Calu3 (cell line): ENCODE measurements around the gene CLRN2. TPM values are rescaled to one million over a fixed set of nuclear protein-coding genes. Genes with fewer than 3 reads are reported as not detected.
"Not testable (repeated sequence)": the region's sequence is repeated elsewhere in the genome, so short reads cannot be mapped to it uniquely, and the experiment has no call there.

ENCODE experiments used
- BruUV-seq: library from RNA; stranded (reverse); fragments of 400-500 nt; replicated peaks from 2 replicates; lab custom pipeline; 2021; lab: Mats Ljungman, UMichigan
- CTCF ChIA-PET: fragments of 300-600 bp; sonication (Branson Sonifier 250); formaldehyde crosslinking; loops from one replicate; lab custom pipeline; 2022; ENCODE audit warnings: antibody characterized with exemption; lab: Charles Lee
- DNase-seq: peaks from one replicate; pipeline ENCODE4 v3.0.0; 2022
- H3K27ac Mint-ChIP-seq: one replicate; pipeline ENCODE4 v1.8.0; 2022; ENCODE audit warnings: mixed read lengths; ENCODE audit not compliant: unreplicated experiment
- H3K27me3 Mint-ChIP-seq: one replicate; pipeline ENCODE4 v1.8.0; 2022; ENCODE audit warnings: mixed read lengths; ENCODE audit not compliant: unreplicated experiment
- H3K36me3 Mint-ChIP-seq: one replicate; pipeline ENCODE4 v1.8.0; 2022; ENCODE audit warnings: mild to moderate bottlenecking, moderate library complexity, mixed read lengths; ENCODE audit not compliant: insufficient read depth, unreplicated experiment
- H3K4me1 Mint-ChIP-seq: one replicate; pipeline ENCODE4 v1.8.0; 2022; ENCODE audit warnings: mild to moderate bottlenecking, low read depth, mixed read lengths; ENCODE audit not compliant: unreplicated experiment
- H3K4me3 Mint-ChIP-seq: one replicate; pipeline ENCODE4 v1.8.0; 2022; ENCODE audit warnings: mild to moderate bottlenecking, low read depth, moderate library complexity, mixed read lengths; ENCODE audit not compliant: unreplicated experiment
- H3K9me3 Mint-ChIP-seq: one replicate; pipeline ENCODE4 v1.8.0; 2022; ENCODE audit warnings: low read depth, mixed read lengths; ENCODE audit not compliant: unreplicated experiment
- intact Hi-C: fragments of 100-400 bp; cut with micrococcal nuclease; formaldehyde crosslinking; loops from one replicate; pipeline ENCODE4 v1.10.0; 2022; ENCODE audit not compliant: unreplicated experiment
- total RNA-seq: library from RNA; stranded (reverse); gene quantifications from 2 replicates; pipeline ENCODE4 v1.2.3, GENCODE V29; 2022
- TF ChIP-seq, protein P1 (sequence below): fragments of 200-600 bp; IDR thresholded peaks from one replicate; pipeline ENCODE4 v1.8.0; 2022; ENCODE audit warnings: antibody characterized with exemption; ENCODE audit not compliant: unreplicated experiment

CLRN2 gene
- total RNA-seq, 1 experiment from 2014 or later, result not detected

DNA sequence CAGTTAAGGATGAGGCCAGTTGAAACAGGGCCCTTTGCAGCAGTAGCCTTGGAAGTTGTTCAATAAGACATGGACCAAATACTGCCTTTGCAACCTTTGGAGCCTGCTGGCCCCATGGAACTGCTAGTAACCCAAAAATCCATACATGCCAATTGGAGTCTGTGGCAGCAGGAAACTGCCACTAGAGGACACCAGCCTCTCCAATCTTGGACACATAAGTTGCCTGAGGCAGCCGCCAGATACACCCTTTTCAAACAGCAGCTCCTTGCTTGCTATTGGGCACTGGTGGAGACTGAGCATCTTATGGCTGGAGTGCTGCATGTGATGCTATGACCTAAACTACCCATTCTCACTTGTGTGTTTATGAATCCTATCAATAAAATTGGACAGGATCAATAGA, 47.2 kb downstream of the CLRN2 start:
- no peaks in the 10 kb centered on the region for H3K4me1 Mint-ChIP-seq
- H3K36me3 Mint-ChIP-seq, result no peaks in the 10 kb centered on the region
- no peaks in the 10 kb centered on the region for H3K27me3 Mint-ChIP-seq
- CTCF ChIA-PET, result no interaction called here
- intact Hi-C loops, result no loop called here
- DNase-seq, result no peak
- H3K27ac Mint-ChIP-seq, result no peak overlapping the region
- BruUV-seq, result no TSS peak
- no peak overlapping the region for H3K4me3 Mint-ChIP-seq
- TF ChIP-seq, protein P1, sequence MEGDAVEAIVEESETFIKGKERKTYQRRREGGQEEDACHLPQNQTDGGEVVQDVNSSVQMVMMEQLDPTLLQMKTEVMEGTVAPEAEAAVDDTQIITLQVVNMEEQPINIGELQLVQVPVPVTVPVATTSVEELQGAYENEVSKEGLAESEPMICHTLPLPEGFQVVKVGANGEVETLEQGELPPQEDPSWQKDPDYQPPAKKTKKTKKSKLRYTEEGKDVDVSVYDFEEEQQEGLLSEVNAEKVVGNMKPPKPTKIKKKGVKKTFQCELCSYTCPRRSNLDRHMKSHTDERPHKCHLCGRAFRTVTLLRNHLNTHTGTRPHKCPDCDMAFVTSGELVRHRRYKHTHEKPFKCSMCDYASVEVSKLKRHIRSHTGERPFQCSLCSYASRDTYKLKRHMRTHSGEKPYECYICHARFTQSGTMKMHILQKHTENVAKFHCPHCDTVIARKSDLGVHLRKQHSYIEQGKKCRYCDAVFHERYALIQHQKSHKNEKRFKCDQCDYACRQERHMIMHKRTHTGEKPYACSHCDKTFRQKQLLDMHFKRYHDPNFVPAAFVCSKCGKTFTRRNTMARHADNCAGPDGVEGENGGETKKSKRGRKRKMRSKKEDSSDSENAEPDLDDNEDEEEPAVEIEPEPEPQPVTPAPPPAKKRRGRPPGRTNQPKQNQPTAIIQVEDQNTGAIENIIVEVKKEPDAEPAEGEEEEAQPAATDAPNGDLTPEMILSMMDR, result no peak
- no peaks in the 10 kb centered on the region for H3K9me3 Mint-ChIP-seq

DNA sequence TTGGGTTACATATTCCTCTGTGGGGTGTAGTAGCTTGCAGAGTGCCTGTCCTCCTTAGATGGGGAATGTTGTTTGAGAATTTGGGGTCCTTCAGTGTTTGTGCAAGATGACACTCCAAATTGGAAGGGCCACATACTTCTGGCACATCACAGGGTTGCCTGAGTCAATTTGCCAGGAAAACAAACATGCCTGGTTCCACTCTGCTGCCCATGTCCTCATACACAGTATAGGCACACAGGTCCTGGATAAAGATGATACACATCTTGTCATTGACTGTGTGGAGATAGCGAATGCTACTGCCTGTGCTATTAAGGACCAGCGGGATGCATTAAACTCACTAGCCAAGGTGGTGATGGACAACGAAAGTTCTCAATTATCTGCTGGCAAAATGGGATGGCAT, 50.9 kb downstream of the CLRN2 start:
- no peaks in the 10 kb centered on the region for H3K36me3 Mint-ChIP-seq
- no peaks in the 10 kb centered on the region for H3K27me3 Mint-ChIP-seq
- H3K9me3 Mint-ChIP-seq, result no peaks in the 10 kb centered on the region
- H3K27ac Mint-ChIP-seq, result no peak overlapping the region
- intact Hi-C loops, result no loop called here
- no TSS peak for BruUV-seq
- DNase-seq, result no peak
- no peak overlapping the region for H3K4me3 Mint-ChIP-seq
- H3K4me1 Mint-ChIP-seq, result no peaks in the 10 kb centered on the region
- TF ChIP-seq, protein P1, result no peak
- CTCF ChIA-PET, result no interaction called here

DNA sequence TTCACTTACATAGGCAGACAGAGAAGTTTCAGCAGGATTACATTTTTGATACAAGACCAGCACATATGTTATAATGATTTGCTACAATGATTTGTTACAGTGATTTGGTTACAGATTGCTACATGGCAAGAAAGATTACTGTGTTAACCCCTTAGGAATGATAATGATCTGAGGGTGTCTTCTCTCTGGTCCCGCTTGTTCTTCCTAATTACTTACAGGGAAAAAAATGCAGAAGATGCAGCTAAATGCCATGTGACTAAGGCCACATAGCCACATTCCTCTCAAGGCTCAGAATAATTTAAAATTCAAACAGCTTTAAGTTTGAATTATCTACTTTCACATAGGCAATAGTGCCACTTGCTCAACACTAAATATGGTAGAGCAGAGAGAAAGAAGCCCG, 52.3 kb downstream of the CLRN2 start:
- no peaks in the 10 kb centered on the region for H3K4me1 Mint-ChIP-seq
- no TSS peak for BruUV-seq
- no peak for DNase-seq
- no peaks in the 10 kb centered on the region for H3K9me3 Mint-ChIP-seq
- H3K27me3 Mint-ChIP-seq, result no peaks in the 10 kb centered on the region
- no peak overlapping the region for H3K27ac Mint-ChIP-seq
- H3K4me3 Mint-ChIP-seq, result no peak overlapping the region
- CTCF ChIA-PET, result no interaction called here
- intact Hi-C loops, result no loop called here
- TF ChIP-seq, protein P1, result no peak
- H3K36me3 Mint-ChIP-seq, result no peaks in the 10 kb centered on the region

DNA sequence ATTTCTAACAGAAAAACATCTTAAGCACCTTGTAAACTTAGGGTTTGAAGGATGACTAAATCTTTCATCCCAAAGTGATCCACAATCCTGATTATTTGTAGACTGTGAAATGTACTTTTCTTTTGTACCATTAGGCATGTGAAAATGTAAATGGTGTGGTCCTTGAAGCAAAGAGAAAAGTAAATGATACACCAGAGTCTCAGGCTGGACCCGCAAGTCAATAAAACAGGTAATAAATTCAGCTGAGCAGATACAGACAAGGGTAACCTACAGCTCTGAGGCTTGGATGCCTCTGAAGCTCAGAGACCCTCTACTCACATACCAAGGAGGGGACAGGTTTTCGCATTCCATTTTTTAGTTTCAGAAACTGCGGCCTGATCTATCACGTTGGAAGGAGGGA, 59.2 kb downstream of the CLRN2 start:
- no peak overlapping the region for H3K27ac Mint-ChIP-seq
- CTCF ChIA-PET, result no interaction called here
- H3K4me1 Mint-ChIP-seq, result no peaks in the 10 kb centered on the region
- DNase-seq, result no peak
- H3K9me3 Mint-ChIP-seq, result no peaks in the 10 kb centered on the region
- H3K27me3 Mint-ChIP-seq, result no peaks in the 10 kb centered on the region
- peaks cover 21% of the 10 kb centered on the region for H3K36me3 Mint-ChIP-seq
- intact Hi-C loops, result no loop called here
- TF ChIP-seq, protein P1, result no peak
- H3K4me3 Mint-ChIP-seq, result no peak overlapping the region
- BruUV-seq, result no TSS peak

DNA sequence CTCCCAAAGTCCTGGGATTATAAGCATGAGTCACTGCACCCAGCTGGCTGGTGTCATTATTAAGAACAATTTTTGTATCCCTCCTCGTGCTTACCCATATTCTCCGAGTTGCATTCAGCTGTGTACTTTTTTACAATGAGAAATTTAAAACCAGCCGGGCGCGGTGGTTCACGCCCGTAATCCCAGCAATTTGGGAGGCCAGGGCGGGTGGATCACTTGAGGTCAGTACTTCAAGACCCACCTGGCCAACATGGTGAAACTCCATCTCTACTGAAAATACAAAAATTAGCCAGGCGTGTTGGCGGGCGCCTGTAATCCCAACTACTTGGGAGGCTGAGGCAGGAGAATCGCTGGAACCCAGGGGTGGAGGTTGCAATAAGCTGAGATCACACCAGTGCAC, 60.2 kb downstream of the CLRN2 start:
- DNase-seq, CTCF ChIA-PET, H3K27me3 Mint-ChIP-seq, H3K4me3 Mint-ChIP-seq, H3K27ac Mint-ChIP-seq, H3K4me1 Mint-ChIP-seq, H3K9me3 Mint-ChIP-seq, BruUV-seq: not testable (repeated sequence)
- peaks cover 21% of the 10 kb centered on the region for H3K36me3 Mint-ChIP-seq
- intact Hi-C loops, result loop anchor here (5.0 kb wide), 1 partner anchor 37 kb away; the partner anchor contains the start of gene MED28

Other genes with a start within 250 kb of the CLRN2 start
- gene QDPR, start 3.1 kb upstream of the CLRN2 start, total RNA-seq, result 24.8 and 25.8 TPM in 2 replicates
- 70.6 and 123 TPM in 2 replicates for gene LAP3, start 62.0 kb downstream of the CLRN2 start, total RNA-seq
- 27.2 and 33.3 TPM in 2 replicates for gene MED28, start 99.5 kb downstream of the CLRN2 start, total RNA-seq